Colonic mucosa (tissue), 4 donors: ENCODE results near the gene GOT1. TPM values are rescaled to one million over a fixed set of nuclear protein-coding genes. Genes with fewer than 3 reads are reported as not detected.

ENCODE experiments used
- DNase-seq: peaks from one replicate; pipeline ENCODE4 v3.0.0-alpha.2; 2020
- H3K27ac ChIP-seq: fragments of 200-600 bp; one replicate; pipeline ENCODE4 v1.8.0; 2021
- H3K27me3 ChIP-seq: fragments of 200-600 bp; one replicate; pipeline ENCODE4 v1.8.0; 2021
- H3K36me3 ChIP-seq: fragments of 200-600 bp; one replicate; pipeline ENCODE4 v1.8.0; 2021
- H3K4me1 ChIP-seq: fragments of 200-600 bp; one replicate; pipeline ENCODE4 v1.8.0; 2021; ENCODE audit warnings: mild to moderate bottlenecking
- H3K4me3 ChIP-seq: fragments of 200-600 bp; one replicate; pipeline ENCODE4 v1.8.0; 2021
- H3K9ac ChIP-seq, 2 donors: one replicate each; pipeline ENCODE4 v1.7.0; 2013; ENCODE audit warnings: control low read depth in 2 of 2, low read depth in 2 of 2, low read length in 2 of 2
- H3K9me3 ChIP-seq: fragments of 200-600 bp; one replicate; pipeline ENCODE4 v1.8.0; 2021
- intact Hi-C: fragments of 100-400 bp; cut with DNase I; formaldehyde crosslinking; loops from one replicate; pipeline ENCODE4 v1.14.1; 2022
- total RNA-seq, 2 donors: library from RNA; stranded (reverse); fragmentation: NEBNext Ultra II Directional in 1 of 2; extraction: Animal tissue kit (Norgen Biotek cat#: 25700) in 1 of 2; gene quantifications; one replicate each; pipeline ENCODE4 v1.2.1, GENCODE V29; 2021
- TF ChIP-seq, protein P1 (sequence below): fragments of 200-600 bp; IDR thresholded peaks from one replicate; pipeline ENCODE4 v1.8.0; 2022; ENCODE audit warnings: antibody characterized with exemption, mild to moderate bottlenecking
- donor health status: healthy.
- donor health status: DM: no; HTN: no; CAD: no.
- donor health status: DM: no; HTN: no; CAD: no.

GOT1 gene
- total RNA-seq, 2 donors from 2014 or later: 96.7 to 135 TPM

DNA sequence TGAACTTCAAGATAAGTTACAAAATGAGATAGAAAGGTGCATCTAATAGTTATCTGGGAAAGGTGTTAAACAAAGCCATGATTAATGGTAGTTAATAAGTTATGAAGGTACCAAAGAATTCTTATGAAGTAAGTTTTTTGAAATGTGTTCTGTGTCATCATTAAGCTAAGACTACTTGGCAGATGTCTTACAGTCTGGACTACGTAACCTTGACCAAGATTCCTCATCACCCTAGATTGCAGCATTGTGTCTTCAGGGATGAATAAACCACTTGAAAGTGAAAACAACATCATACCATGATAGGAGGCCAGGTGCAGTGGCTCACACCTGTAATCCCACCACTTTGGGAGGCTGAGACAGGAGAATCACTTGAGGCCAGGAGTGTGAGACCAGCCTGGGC is 48.2 kb downstream of the GOT1 start:
- Histone ChIP-seq H3K9me3 (no peaks in the 10 kb centered on the region), H3K9ac (no peak overlapping the region), H3K4me3 (no peak overlapping the region), H3K4me1 (no peaks in the 10 kb centered on the region), H3K36me3 (no peaks in the 10 kb centered on the region), H3K27me3 (no peaks in the 10 kb centered on the region), H3K27ac (no peak overlapping the region)
- DNase-seq: no peak
- TF ChIP-seq, protein P1, sequence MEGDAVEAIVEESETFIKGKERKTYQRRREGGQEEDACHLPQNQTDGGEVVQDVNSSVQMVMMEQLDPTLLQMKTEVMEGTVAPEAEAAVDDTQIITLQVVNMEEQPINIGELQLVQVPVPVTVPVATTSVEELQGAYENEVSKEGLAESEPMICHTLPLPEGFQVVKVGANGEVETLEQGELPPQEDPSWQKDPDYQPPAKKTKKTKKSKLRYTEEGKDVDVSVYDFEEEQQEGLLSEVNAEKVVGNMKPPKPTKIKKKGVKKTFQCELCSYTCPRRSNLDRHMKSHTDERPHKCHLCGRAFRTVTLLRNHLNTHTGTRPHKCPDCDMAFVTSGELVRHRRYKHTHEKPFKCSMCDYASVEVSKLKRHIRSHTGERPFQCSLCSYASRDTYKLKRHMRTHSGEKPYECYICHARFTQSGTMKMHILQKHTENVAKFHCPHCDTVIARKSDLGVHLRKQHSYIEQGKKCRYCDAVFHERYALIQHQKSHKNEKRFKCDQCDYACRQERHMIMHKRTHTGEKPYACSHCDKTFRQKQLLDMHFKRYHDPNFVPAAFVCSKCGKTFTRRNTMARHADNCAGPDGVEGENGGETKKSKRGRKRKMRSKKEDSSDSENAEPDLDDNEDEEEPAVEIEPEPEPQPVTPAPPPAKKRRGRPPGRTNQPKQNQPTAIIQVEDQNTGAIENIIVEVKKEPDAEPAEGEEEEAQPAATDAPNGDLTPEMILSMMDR: no peak
- intact Hi-C loops: no loop called here

DNA sequence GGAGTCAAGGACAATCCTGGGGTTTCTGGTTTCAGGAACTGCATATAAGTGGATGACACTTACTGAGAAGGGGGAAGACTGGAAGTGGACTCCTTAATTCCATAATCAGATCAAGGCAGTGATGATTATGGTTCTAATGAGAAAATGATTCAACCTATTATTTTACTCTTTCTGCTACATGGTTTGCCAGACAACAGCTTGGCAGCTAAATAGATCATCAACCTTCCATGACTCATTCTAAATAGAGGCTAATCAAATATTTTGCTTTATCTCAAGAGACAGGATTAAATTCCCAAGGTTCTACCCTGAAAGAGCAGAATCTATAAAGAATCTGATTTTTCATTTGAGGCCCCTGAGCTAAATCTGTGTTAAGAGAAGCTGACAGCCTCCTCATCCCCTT is 55.0 kb downstream of the GOT1 start:
- H3K27me3 ChIP-seq: no peaks in the 10 kb centered on the region
- TF ChIP-seq, protein P1: no peak
- H3K27ac ChIP-seq: no peak overlapping the region
- H3K9me3 ChIP-seq: no peaks in the 10 kb centered on the region
- H3K9ac ChIP-seq: no peak overlapping the region
- no peaks in the 10 kb centered on the region for H3K4me1 ChIP-seq
- no peak overlapping the region for H3K4me3 ChIP-seq
- intact Hi-C loops: no loop called here
- DNase-seq: no peak
- no peaks in the 10 kb centered on the region for H3K36me3 ChIP-seq

DNA sequence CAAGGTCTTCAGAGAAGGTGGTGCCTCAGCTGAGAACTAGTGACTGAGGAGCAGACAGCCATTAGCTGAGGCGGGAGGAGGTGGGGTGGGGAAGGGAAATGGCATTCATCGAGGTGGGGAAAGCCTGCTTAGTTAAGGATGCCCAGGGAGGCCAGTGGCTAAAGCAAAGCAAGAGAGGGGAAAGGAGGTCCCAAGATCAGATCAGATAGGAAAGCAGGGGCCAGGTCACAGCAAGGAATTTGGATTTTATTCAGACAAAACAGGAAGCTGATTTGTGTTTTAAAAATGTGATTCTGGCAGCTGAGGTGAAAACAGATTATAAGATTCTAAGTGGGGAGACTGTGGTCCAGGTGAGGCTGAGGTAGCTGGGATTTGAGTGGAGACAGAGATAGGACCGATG is 55.5 kb downstream of the GOT1 start:
- Histone ChIP-seq H3K27me3 (no peaks in the 10 kb centered on the region), H3K4me3 (no peak overlapping the region), H3K4me1 (no peaks in the 10 kb centered on the region), H3K9me3 (no peaks in the 10 kb centered on the region), H3K9ac (no peak overlapping the region), H3K27ac (no peak overlapping the region), H3K36me3 (no peaks in the 10 kb centered on the region)
- intact Hi-C loops: no loop called here
- TF ChIP-seq, protein P1: no peak
- DNase-seq: no peak

DNA sequence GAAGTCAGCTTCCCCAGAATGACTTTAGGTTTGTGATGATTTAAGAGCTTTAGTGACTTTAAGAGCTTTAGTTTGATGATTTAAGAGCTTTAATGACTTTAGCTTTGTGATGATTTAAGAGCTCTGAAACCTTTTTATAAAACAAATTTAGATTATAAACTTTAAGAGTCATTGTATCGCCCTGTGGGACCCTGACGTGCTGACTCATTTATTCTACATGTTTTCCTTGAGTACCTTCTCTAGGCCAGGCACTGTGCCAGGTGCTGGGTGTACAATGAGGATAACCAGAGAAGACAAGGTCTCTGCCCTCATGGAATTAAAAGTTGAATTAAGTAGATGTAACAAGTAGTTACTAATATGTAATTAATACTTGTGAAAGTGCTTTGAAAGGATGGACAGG is 55.9 kb downstream of the GOT1 start:
- TF ChIP-seq, protein P1: no peak
- H3K4me3 ChIP-seq: no peak overlapping the region
- no peaks in the 10 kb centered on the region for H3K9me3 ChIP-seq
- intact Hi-C loops: no loop called here
- no peaks in the 10 kb centered on the region for H3K36me3 ChIP-seq
- H3K27ac ChIP-seq: no peak overlapping the region
- no peak overlapping the region for H3K9ac ChIP-seq
- H3K4me1 ChIP-seq: no peaks in the 10 kb centered on the region
- no peaks in the 10 kb centered on the region for H3K27me3 ChIP-seq
- DNase-seq: no peak

DNA sequence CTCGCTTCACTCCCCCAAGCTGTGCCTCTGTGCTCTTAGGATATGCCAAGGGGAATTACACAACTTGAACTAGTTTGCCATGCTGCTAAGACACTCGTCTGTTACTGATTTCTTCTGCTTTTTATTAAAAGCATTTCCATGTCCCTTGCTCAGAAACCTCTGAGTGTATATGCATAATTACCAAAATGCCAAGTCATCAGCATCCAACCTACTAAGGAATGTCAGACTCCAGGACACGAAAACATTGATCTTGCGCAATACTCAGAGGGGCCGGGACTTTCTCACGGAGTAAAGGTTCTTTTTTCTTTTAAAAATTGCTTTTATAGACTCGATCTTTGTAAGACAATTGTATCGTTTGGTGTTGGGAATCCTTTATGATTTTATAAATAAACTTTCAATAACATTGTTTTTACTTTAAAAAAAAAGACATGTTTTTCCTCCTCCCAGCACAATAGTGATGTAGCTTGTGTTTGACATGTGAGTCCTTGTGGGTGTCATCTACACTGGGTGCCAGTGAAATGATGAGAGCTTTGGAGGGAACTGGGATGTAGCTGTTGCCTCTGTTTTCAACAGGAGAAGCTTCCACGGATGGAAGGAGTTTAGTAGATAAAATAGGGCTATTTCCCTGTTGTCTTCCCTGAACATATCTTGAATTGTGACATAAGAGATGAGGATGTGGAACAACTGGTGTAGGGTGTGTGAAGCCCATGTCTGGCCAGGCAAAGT is 57.7 kb downstream of the GOT1 start:
- no peaks in the 10 kb centered on the region for H3K36me3 ChIP-seq
- no peaks in the 10 kb centered on the region for H3K9me3 ChIP-seq
- no peak overlapping the region for H3K9ac ChIP-seq
- H3K4me1 ChIP-seq: no peaks in the 10 kb centered on the region
- TF ChIP-seq, protein P1: no peak
- intact Hi-C loops: no loop called here
- DNase-seq: no peak
- no peak overlapping the region for H3K27ac ChIP-seq
- H3K27me3 ChIP-seq: no peaks in the 10 kb centered on the region
- no peak overlapping the region for H3K4me3 ChIP-seq
